ENCODE measurements around the gene EPS8.
"Not testable (repeated sequence)": the region's sequence is repeated elsewhere in the genome, so short reads cannot be mapped to it uniquely, and the experiment has no call there.

Gene EPS8

DNA sequence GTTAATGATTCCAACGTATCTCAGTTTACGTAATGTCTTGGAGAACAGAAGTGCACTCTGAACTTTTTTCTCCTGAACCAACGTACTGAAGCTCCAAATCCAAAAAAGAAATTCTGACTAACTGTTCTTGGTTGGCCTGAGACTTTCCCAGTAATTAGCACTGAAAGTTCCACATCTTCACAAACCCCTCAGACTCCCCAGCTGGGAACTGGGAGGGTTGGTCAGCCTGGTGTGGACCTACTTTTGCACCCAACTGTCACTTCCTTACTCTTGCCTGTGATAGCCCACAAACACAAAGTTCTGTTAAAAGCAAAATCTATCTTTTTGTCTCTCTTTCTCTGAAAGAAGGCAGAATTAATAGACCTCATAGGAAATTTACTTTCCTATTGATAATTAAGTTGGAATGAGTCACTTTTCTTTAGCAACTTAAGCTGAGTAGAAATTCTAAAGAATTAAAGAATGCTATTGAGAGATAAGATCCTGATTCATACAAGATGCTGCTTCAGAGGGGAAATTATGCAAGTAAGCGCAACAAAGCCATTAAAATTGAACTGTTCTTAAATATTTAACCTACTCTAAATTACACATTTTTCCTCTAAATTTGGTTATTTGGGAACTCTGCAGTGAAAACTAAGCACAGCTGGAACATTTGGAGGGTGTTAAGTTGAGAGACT lies 155.0 kb downstream of the EPS8 start:
- no peak for DNase-seq

DNA sequence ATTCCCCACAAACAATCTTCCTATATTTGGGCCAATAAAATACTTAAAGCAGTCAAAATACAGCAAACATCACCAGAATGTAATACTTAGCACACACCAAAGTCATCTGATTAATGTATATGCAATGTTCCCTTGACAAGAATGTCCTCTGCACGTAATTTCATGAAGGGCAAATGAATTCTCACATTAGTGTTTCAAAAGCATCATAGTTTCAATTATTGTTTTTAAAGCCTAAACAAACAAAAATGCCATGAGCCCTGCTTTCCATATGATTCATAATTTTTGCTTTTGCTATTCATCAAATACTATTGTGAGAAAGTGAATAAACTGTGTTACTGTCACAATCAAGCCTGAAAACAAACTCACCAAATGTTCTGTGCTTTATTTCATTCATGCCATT lies 156.0 kb downstream of the EPS8 start:
- DNase-seq: no peak

DNA sequence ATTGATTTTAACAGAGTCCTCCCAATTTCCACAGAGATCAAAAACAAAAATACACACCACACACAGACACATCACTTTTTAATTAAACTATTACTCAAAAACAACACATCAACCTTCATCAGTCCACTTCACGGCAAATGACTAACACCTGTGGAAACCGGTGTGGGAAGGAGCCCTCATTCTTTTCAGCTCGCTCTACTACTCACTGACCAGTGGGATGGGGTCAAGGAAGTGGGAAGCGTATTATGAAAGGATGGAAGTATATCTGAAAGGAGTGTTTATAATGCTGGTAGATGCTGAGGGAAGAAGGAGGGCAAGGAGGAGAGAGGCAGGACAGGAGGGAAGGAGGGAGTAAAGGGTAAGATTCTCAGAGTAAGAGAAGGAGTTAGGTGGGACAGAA lies 156.5 kb downstream of the EPS8 start:
- no peak for DNase-seq

DNA sequence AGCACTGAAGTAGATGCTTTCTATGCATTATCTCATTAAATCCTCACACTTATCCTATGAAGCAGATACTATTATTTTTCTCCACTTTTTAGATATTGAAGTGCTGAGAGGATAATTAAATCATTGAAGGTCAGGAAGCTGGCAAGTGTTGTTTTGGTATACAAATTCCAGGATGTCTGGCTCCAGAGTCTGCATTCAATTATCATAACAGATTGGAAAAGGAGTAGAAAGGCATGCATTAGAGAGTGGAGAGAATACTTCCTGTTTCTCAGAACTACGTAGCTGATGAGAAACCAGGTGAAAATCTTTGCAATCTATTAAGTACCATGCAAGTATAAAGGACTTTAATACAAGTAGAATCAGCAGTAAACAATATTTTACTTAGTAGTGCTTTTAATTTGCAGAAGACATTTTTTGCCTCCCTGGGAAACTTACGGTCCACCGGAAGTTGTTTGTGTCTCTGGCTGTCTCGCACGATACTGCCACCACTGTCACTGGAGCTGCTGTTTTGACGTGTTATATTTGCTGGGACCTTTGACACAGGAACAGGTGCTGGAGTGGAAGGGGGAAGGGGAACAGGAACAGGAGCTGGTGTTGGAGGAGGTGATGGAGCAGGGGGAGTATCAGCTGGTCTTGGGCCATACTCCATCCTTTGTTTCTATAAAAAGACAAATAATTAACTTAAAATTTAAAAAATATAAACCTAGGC lies 158.0 kb downstream of the EPS8 start:
- DNase-seq: no peak

DNA sequence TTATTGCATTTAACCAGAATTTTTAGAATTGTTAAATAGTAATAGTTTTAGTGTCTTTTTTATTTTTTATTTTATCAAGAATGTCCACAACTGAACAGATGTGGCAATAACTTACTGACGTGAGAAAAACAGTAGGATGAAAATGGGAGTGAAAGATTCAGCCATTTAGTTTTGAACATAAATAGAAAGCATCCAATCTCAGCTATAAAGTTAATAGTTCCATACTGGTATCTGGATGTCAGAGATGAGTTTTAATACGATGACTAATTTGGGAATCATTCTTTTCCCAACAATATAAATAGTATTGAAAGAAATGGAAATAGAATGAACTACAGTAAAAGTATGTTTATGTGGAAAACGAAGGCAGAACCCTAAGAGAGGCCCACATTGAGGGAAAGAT lies 159.4 kb downstream of the EPS8 start:
- DNase-seq: no peak

- DNase-seq: no peak
These were observed 160.1 kb downstream of the EPS8 start for GRCh38 chr12:15629108-15629507.

- no peak for DNase-seq
These were observed 160.9 kb downstream of the EPS8 start for GRCh38 chr12:15627995-15628945.

- no peak for DNase-seq
These were observed 164.1 kb downstream of the EPS8 start for GRCh38 chr12:15625075-15625474.

GRCh38 chr12:15620741-15621539 lies 168.2 kb downstream of the EPS8 start:
- DNase-seq: no peak

GRCh38 chr12:15616495-15616894 lies 172.7 kb downstream of the EPS8 start:
- not testable (repeated sequence) for DNase-seq

GRCh38 chr12:15613981-15614380 lies 175.2 kb downstream of the EPS8 start:
- no peak for DNase-seq

DNA sequence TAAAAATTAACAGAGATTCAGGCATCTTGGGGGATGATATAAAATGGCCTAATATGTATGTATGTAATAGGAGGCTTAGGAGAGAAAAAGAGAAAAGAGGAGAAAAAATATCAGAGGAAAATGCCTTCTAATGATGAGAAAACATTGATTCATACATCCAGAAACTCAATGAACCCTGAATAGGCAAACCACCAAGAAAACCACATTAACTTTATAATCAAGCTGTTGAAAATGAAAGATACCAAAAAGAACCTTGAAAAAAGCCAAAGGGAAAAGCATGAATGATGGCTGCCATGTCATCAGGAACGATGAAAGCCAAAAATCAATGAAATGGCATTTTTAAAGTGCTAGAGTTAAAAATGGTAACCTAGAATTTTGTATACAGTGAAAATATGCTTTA lies 180.2 kb downstream of the EPS8 start:
- DNase-seq: no peak

GRCh38 chr12:15608406-15608805 lies 180.8 kb downstream of the EPS8 start:
- no peak for DNase-seq

DNA sequence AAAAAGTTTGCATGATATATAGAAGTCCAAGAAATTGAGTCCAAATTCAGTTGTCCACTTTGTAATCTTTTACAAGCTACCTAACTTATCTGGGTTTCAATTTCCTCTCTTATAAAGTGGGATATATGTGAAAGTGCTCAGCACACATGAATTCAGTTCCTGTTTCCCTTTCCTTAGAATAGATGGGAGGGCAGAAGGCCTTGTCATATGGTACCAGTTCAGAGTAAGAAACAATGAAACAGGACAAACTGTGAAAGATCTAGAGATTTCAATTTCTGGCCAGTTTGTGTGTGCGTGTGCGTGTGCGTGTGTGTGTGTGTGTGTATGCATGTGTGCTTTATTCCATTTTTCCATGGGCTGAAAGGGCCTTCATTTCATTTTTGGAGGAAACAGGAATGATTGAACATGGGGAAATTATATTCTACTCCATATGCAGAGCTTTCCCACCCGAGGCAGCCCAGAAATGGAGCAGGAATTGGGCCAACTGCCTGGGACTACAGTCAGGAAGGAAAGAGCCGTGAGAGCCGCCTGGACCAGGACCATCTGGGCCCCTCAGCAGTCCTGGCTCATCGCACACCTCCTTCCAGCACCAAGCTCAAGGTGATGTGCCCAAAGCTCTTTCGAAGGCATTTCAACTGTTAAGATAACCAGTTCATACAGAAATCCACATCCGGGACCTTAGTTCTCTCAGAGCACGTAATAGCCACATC lies 183.2 kb downstream of the EPS8 start:
- DNase-seq: peak; percentile 23 to 31

DNA sequence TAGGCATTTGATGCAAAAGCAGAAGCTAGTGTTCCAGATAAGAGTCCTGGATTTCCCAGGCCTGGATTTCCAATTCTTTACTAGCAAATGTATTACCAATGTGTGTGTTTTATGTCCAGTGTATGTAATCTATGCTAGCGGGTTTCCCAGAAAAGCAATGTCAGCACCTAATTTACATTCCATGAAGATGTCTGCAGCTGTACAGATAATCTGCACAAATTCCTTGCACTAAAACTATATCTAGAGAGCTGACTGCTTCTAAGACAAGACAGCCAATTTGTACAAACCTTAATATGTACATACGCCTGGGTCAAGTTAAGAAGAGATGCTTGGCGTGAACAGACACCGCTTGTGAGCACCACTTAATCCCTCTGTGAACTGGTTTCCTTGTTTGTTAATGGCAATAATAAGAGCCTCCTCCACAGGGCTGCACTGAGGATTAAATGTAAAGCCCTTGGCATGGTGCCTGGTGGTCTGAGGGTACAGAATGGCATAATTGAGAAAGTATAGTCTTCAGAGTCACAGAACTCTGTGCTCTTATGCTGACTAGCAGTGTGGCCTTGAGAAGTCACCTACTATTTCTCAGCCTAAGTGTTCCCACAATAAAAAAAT lies 185.6 kb downstream of the EPS8 start:
- DNase-seq: no peak

- DNase-seq: no peak
These were observed 187.0 kb downstream of the EPS8 start for GRCh38 chr12:15602051-15602672.

- no peak for DNase-seq
These were observed 187.9 kb downstream of the EPS8 start for GRCh38 chr12:15601210-15601800.

DNA sequence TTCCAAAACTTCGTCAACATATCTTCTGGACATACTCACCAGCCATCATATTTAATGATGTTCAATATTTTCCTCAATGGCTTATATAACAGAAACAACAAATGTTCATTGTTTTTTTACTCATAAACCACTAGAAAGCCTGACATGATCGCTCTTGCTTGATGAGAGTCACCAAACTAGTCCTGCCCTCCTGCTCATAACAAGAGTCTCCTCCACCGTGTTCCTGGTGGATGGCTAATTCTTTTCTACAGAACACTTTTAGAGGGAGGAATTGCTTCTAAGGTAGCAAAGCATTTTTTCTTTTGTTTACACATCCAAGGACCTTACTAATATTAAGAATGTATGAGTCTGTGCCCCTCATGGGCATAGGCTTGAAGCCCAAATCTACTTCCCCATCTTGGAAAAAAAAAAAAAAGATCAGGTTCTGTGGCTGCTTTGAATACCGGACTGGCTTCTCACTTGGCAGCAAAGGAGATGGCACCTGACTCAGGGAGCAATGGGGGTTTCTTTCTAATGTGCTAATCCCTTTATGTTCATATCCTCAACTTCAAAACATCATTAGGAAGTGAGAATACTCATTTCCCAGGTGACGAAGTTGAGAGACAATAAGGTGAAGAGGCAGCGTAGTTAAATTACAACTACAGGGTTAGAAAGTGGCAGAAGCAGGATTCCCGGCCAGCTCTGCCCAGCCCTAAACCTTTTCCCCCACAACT lies 188.8 kb downstream of the EPS8 start:
- DNase-seq: no peak

DNA sequence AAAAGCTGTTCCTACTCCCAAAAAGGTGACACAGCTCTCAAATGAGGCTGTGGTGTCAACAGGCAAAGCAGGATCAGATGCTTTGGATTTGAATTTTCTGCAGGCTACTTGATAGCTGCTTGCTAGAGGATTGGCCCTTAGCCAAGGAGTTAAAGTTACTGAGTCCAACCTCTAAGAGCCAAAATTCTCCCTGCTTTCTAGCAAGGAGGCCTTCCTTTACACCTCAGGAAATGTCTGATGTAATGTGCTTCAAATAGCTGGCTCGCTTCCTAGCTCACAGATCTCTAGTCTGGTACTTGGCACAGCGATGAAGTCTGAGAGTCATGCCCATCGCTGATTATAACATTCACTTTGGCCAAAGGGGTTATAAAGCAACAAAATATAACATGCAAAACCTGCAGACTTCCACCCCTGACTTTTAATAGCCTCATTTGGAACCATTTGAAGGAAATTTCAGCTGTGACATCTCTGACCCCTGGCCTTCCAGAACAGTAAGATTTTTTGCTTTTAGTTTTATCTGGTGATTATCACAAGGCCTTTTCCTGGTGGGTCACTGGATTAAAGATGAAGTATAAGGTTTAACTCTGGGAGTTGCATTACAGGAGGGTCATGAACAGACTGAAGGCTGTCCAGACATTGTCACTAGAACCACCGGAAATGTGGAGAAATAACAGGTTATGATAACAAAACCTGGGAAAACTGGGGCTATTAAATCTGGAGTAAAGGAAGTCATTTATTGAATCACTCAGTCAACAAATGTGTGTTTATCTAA lies 189.7 kb downstream of the EPS8 start:
- peak in 1 of 2 experiments; percentile 11 for DNase-seq

Data from cerebellar nuclear complex (tissue), 1 donor.